Keratinocyte (primary cell): Measurements from ENCODE around the gene STIMATE. TPM values are rescaled to one million over a fixed set of nuclear protein-coding genes. Genes with fewer than 3 reads are reported as not detected.

Experiments
- DNase-seq: peaks from one replicate; pipeline ENCODE4 v3.0.0-alpha.2; 2011; ENCODE audit warnings: low read depth, missing footprints, low spot score
- FAIRE-seq: peaks from 2 replicates; lab custom pipeline; 2011; peaks lifted over from hg19 to GRCh38; lab: Jason Lieb, UNC
- H2AFZ ChIP-seq: 2 replicates; pipeline ENCODE4 v1.6.0; 2012; ENCODE audit warnings: low read length, control low read depth, inconsistent platforms; ENCODE audit not compliant: control insufficient read depth
- H3K27ac ChIP-seq: 2 replicates; pipeline ENCODE4 v1.5.1; 2011; ENCODE audit warnings: low read length; ENCODE audit not compliant: control insufficient read depth, insufficient read depth
- H3K27me3 ChIP-seq: 3 replicates; pipeline ENCODE4 v1.6.0; 2011; ENCODE audit warnings: low read length; ENCODE audit not compliant: control insufficient read depth, insufficient read depth; ENCODE audit errors: extremely low read depth
- H3K36me3 ChIP-seq, 2 experiments: 2 replicates in 1 of 2; 3 replicates in 1 of 2; pipeline ENCODE4 v1.5.1; 2011; ENCODE audit warnings: low read length in 2 of 2, mild to moderate bottlenecking in 1 of 2; ENCODE audit not compliant: control insufficient read depth in 2 of 2, insufficient read depth in 2 of 2; ENCODE audit errors: extremely low read depth in 1 of 2
- H3K4me1 ChIP-seq: 3 replicates; pipeline ENCODE4 v1.5.1; 2011; ENCODE audit warnings: low read length; ENCODE audit not compliant: control insufficient read depth, insufficient read depth; ENCODE audit errors: extremely low read depth
- H3K4me2 ChIP-seq: 3 replicates; pipeline ENCODE4 v1.6.0; 2011; ENCODE audit warnings: low read depth, low read length; ENCODE audit not compliant: control insufficient read depth, insufficient read depth; ENCODE audit errors: extremely low read depth
- H3K4me3 ChIP-seq, 3 experiments: fragments of 200-600 bp in 1 of 3; sonication (generic) in 1 of 3; 2 replicates in 2 of 3; 3 replicates in 1 of 3; pipeline ENCODE4 v1.5.1; 2011 to 2016; ENCODE audit warnings: low read length in 3 of 3, mild to moderate bottlenecking in 3 of 3, control low read depth in 2 of 3, inconsistent platforms in 1 of 3, low read depth in 1 of 3, mixed read lengths in 1 of 3, mixed run types in 1 of 3, moderate library complexity in 1 of 3; ENCODE audit not compliant: control insufficient read depth in 2 of 3, insufficient read depth in 2 of 3; ENCODE audit errors: extremely low read depth in 1 of 3
- H3K79me2 ChIP-seq: 2 replicates; pipeline ENCODE4 v1.6.0; 2012; ENCODE audit warnings: low read length; ENCODE audit not compliant: control insufficient read depth, insufficient read depth
- H3K9ac ChIP-seq: 3 replicates; pipeline ENCODE4 v1.6.0; 2011; ENCODE audit warnings: low read length; ENCODE audit not compliant: control insufficient read depth, insufficient read depth; ENCODE audit errors: extremely low read depth
- H3K9me1 ChIP-seq: 3 replicates; pipeline ENCODE4 v1.6.0; 2011; ENCODE audit warnings: low read length; ENCODE audit not compliant: control insufficient read depth, insufficient read depth; ENCODE audit errors: extremely low read depth
- H3K9me3 ChIP-seq: 2 replicates; pipeline ENCODE4 v1.5.1; 2012; ENCODE audit warnings: low read depth, low read length; ENCODE audit not compliant: control insufficient read depth
- H4K20me1 ChIP-seq: 3 replicates; pipeline ENCODE4 v1.6.0; 2011; ENCODE audit warnings: low read length; ENCODE audit not compliant: control insufficient read depth, insufficient read depth; ENCODE audit errors: extremely low read depth
- CTCF ChIP-seq, 3 experiments: IDR thresholded peaks in 1 of 3; conservative IDR thresholded peaks in 1 of 3; optimal IDR thresholded peaks in 1 of 3; 2 replicates in 2 of 3; 3 replicates in 1 of 3; pipeline versions ENCODE3 to v1.5.1; 2011; ENCODE audit warnings: low read length in 3 of 3, mild to moderate bottlenecking in 3 of 3, moderate library complexity in 2 of 3, control low read depth in 1 of 3, inconsistent platforms in 1 of 3; ENCODE audit not compliant: insufficient read depth in 2 of 3; ENCODE audit errors: extremely low read depth in 1 of 3
- EZH2 ChIP-seq: IDR thresholded peaks from one replicate; pipeline ENCODE4 v1.6.1; 2012; ENCODE audit warnings: inconsistent platforms, mild to moderate bottlenecking, low read length, moderate library complexity
- dilution Hi-C: fragments of 300-500 bp; cut with MboI; formaldehyde crosslinking; loops from one replicate; pipeline ENCODE4 v1.7.0; 2020; ENCODE audit warnings: low sequenced_read_pairs; ENCODE audit not compliant: extremely low pct_ligation_motif_present
- polyA plus RNA-seq, 5 experiments: library from polyadenylated mRNA; depleted of rRNA in 3 of 5; stranded (reverse) in 3 of 5; stranded (forward) in 1 of 5; unstranded in 1 of 5; fragments of >200 nt; gene quantifications; 1 replicate in 1 of 5; 2 replicates in 3 of 5; 3 replicates in 1 of 5; pipeline versions ENCODE4 v1.2.1 to v1.2.3, GENCODE V29; 2011 to 2012; ENCODE audit warnings: missing spikeins in 2 of 5, low read depth in 1 of 5, low replicate concordance in 1 of 5

STIMATE gene
- polyA plus RNA-seq, 1 donor (not counting 4 experiments of a cell fraction or from before 2014, with no cell fraction given) = 8.2 TPM

GRCh38 chr3:52794612-52795099 lies 102.7 kb downstream of the STIMATE start, which contains the start of gene ITIH3:
TSS of gene ITIH3 (plus strand) at chr3:52794796. CDS start at chr3:52794804, 8 bp downstream.
- peaks cover 4% of the 10 kb centered on the region for H3K4me1 ChIP-seq
- H3K79me2 ChIP-seq = no peaks in the 10 kb centered on the region
- H3K36me3 ChIP-seq = no peaks in the 10 kb centered on the region
- FAIRE-seq (no peak), DNase-seq (no peak)
- no peak within 1 kb of the TSS for H2AFZ ChIP-seq
- no peak within 1 kb of the TSS for H3K4me2 ChIP-seq
- no peak within 1 kb of the TSS for H3K4me3 ChIP-seq
- H3K9ac ChIP-seq = no peak within 1 kb of the TSS
- H3K27me3 ChIP-seq = peaks cover 13% of the 10 kb centered on the region
- H4K20me1 ChIP-seq = no peaks in the 10 kb centered on the region
- TF ChIP-seq EZH2 (no peak), CTCF (optimal IDR thresholded peaks at IDR 0.05 in 1 of 3, IDR thresholded peaks at IDR 0.05 in 1 of 3, conservative IDR thresholded peaks at IDR 0.05 in 1 of 3; ENCODE audit: extremely low read depth in 1 of 3, insufficient read depth in 2 of 3, low read length in 3 of 3) (no peak)
- dilution Hi-C loops = no loop called here
- no peaks in the 10 kb centered on the region for H3K9me3 ChIP-seq
- H3K9me1 ChIP-seq = peaks cover 2% of the 10 kb centered on the region
- no peak within 1 kb of the TSS for H3K27ac ChIP-seq

GRCh38 chr3:52793702-52794611 lies 103.4 kb downstream of the STIMATE start:
- Histone ChIP-seq H3K9me1 (no peaks in the 10 kb centered on the region), H3K36me3 (no peaks in the 10 kb centered on the region), H3K79me2 (no peaks in the 10 kb centered on the region), H4K20me1 (no peaks in the 10 kb centered on the region), H2AFZ (no peak overlapping the region), H3K4me3 (no peak overlapping the region), H3K27me3 (peaks cover 13% of the 10 kb centered on the region), H3K9ac (no peak overlapping the region), H3K27ac (no peak overlapping the region), H3K4me2 (no peak overlapping the region), H3K9me3 (no peaks in the 10 kb centered on the region), H3K4me1 (peaks cover 4% of the 10 kb centered on the region)
- dilution Hi-C loops = no loop called here
- no peak for DNase-seq
- TF ChIP-seq CTCF (optimal IDR thresholded peaks at IDR 0.05 in 1 of 3, IDR thresholded peaks at IDR 0.05 in 1 of 3, conservative IDR thresholded peaks at IDR 0.05 in 1 of 3; ENCODE audit: extremely low read depth in 1 of 3, insufficient read depth in 2 of 3, low read length in 3 of 3) = no peak
- TF ChIP-seq EZH2 = no peak
- FAIRE-seq = no peak
